ENCODE measurements around the gene C2CD4A. TPM values are rescaled to one million over a fixed set of nuclear protein-coding genes. Genes with fewer than 3 reads are reported as not detected.

C2CD4A gene
- total RNA-seq, 2 donors from 2014 or later = 1.8 TPM; not detected in 1

- Histone ChIP-seq H3K27ac (no peak overlapping the region), H3K27me3 (replicated peaks; ENCODE audit: insufficient read depth) (no peaks in the 10 kb centered on the region), H3K36me3 (no peaks in the 10 kb centered on the region), H3K9me3 (no peaks in the 10 kb centered on the region), H3K4me3 (no peak overlapping the region), H3K4me1 (ENCODE audit: control insufficient read depth in 1 of 2, low read depth in 2 of 2) (no peaks in the 10 kb centered on the region)
- no peak for DNase-seq (ENCODE audit: low spot score)
- no peak for TF ChIP-seq CTCF (IDR thresholded peaks at IDR 0.05)
- no peak for ATAC-seq (ENCODE audit: insufficient number of reproducible peaks, low FRiP score, low read depth)
Measured at GRCh38 chr15:62089616-62090015, 22.8 kb downstream of the C2CD4A start.

GRCh38 chr15:62090988-62091387, 24.2 kb downstream of the C2CD4A start:
- Histone ChIP-seq H3K4me1 (ENCODE audit: control insufficient read depth in 1 of 2, low read depth in 2 of 2) (no peaks in the 10 kb centered on the region), H3K27me3 (replicated peaks; ENCODE audit: insufficient read depth) (no peaks in the 10 kb centered on the region), H3K9me3 (no peaks in the 10 kb centered on the region), H3K27ac (no peak overlapping the region), H3K4me3 (no peak overlapping the region), H3K36me3 (no peaks in the 10 kb centered on the region)
- ATAC-seq (ENCODE audit: insufficient number of reproducible peaks, low FRiP score, low read depth) (no peak), DNase-seq (ENCODE audit: low spot score) (no peak)
- TF ChIP-seq CTCF (IDR thresholded peaks at IDR 0.05) = no peak

DNA sequence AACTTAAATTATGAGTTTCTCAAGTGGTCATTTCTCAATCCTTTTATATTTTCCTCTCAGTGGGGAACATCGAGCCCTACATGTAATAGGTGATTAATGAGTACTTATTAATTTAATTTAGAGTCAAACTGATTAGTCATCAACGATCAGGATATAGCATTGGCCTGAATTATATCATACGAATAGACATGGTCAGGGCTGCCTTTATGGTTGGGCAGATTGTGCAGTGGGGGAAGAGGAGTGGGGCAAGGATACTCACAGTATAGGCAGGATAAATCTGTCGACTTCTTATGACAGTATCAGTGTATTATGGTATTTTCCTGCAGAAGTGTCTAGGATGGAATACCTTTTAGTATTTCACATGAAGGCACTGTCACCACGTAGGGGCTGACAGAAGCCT, 27.0 kb downstream of the C2CD4A start:
- DNase-seq (ENCODE audit: low spot score) (no peak), ATAC-seq (ENCODE audit: insufficient number of reproducible peaks, low FRiP score, low read depth) (no peak)
- H3K9me3 ChIP-seq = no peaks in the 10 kb centered on the region
- no peaks in the 10 kb centered on the region for H3K36me3 ChIP-seq
- H3K27me3 ChIP-seq (replicated peaks; ENCODE audit: insufficient read depth) = no peaks in the 10 kb centered on the region
- no peaks in the 10 kb centered on the region for H3K4me1 ChIP-seq (ENCODE audit: control insufficient read depth in 1 of 2, low read depth in 2 of 2)
- TF ChIP-seq CTCF (IDR thresholded peaks at IDR 0.05) = no peak
- no peak overlapping the region for H3K4me3 ChIP-seq
- H3K27ac ChIP-seq = no peak overlapping the region

DNA sequence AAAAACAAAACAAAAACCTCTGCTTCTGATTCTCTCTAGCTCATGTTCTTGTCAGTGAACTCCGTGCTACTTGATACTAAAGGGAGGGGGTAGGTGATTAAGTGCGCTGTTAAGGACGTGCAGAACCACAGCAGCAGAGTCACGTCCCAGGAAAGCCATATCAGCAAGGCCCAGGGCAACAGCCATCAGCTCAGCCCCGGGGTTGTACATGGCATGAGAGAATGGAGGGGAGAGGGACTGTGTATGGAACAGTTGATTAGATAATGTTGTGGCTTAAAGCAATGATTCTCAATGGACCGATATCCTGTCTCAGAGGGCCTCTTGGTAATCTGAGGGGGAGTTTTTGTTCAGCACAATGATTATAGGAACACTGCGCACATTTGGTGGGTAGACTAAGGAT, 27.6 kb downstream of the C2CD4A start:
- Histone ChIP-seq H3K27ac (no peak overlapping the region), H3K4me1 (ENCODE audit: control insufficient read depth in 1 of 2, low read depth in 2 of 2) (no peaks in the 10 kb centered on the region), H3K36me3 (no peaks in the 10 kb centered on the region), H3K4me3 (no peak overlapping the region), H3K27me3 (replicated peaks; ENCODE audit: insufficient read depth) (no peaks in the 10 kb centered on the region), H3K9me3 (no peaks in the 10 kb centered on the region)
- no peak for TF ChIP-seq CTCF (IDR thresholded peaks at IDR 0.05)
- DNase-seq (ENCODE audit: low spot score) = no peak
- ATAC-seq (ENCODE audit: insufficient number of reproducible peaks, low FRiP score, low read depth) = no peak

DNA sequence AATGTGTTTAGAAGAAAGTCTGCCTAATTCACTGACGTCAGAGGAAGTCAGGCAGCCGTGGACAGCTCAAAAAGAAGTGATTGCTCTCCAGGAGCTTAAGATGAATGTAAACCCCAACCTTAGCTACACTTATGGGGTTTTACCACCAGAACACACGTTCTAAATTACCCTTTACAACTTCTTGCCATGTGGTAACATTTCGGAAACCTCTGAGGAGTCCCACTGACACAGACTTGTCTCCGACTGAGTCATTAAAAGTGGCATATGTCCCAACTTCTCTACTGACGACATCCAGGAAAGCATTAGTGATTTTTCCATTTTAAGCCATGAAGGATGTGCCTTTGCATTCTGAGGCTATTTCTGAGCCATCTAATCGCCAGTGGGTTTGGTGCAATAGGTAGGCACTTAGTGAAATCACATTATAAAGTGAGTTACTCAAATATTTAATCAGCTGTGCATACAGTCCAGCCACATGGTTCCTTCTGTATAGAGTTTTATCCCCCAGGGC, 32.4 kb downstream of the C2CD4A start:
- Histone ChIP-seq H3K27ac (no peak overlapping the region), H3K36me3 (no peaks in the 10 kb centered on the region), H3K4me3 (peak overlapping the region; percentile 9), H3K27me3 (replicated peaks; ENCODE audit: insufficient read depth) (no peaks in the 10 kb centered on the region), H3K9me3 (no peaks in the 10 kb centered on the region), H3K4me1 (ENCODE audit: control insufficient read depth in 1 of 2, low read depth in 2 of 2) (no peaks in the 10 kb centered on the region)
- TF ChIP-seq CTCF (IDR thresholded peaks at IDR 0.05) = no peak
- ATAC-seq (ENCODE audit: insufficient number of reproducible peaks, low FRiP score, low read depth) = peak; percentile 92
- no peak for DNase-seq (ENCODE audit: low spot score)

All from thoracic aorta (tissue), 2 donors.